Right renal pelvis (tissue), 4 donors: Measurements from ENCODE around the gene MAPKBP1. TPM values are rescaled to one million over a fixed set of nuclear protein-coding genes. Genes with fewer than 3 reads are reported as not detected.

Experiments used
- DNase-seq, 4 donors: peaks; one replicate each; pipeline ENCODE4 v3.0.0-alpha.2; 2013; ENCODE audit warnings: low read depth in 4 of 4, low spot score in 3 of 4, missing footprints in 1 of 4
- polyA plus RNA-seq, 4 donors: library from polyadenylated mRNA; unstranded; fragments of 120-200 nt; gene quantifications; one replicate each; pipeline ENCODE4 v1.2.1, GENCODE V29; 2013; ENCODE audit not compliant: insufficient read length in 4 of 4

Gene MAPKBP1
- polyA plus RNA-seq, 4 donors = 12.3 to 15.5 (median 13.3) TPM

DNA sequence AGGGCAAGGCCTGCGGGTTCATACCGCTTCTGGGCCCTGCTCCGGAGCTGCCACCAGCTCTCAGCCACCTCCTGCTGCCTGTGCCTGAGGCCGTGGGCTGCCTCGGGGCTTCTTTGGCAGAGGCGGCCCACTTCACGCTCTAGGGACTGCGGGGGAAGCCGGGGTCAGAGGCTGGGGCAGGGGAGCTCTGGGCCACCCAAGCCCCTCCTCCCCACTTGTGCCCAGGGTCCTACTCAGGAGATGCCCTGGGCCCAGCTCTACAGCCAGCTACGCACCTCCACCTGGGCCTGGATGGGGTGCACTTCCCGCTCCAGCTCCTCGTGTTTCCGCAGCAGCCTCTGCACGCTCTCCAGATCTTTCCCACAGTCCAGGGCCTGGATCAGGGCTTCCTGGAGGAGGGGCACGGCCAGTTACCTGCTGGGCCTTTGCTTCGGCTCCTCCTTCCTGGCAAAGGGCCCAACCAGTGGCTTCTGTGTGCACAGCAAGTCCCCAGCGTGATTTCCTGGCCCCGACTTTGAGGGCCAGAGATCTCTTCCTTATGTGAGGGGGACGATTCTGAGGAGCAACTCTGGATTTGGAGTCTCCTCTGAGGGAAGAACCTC lies 88.3 kb downstream of the MAPKBP1 start:
- DNase-seq = no peak

DNA sequence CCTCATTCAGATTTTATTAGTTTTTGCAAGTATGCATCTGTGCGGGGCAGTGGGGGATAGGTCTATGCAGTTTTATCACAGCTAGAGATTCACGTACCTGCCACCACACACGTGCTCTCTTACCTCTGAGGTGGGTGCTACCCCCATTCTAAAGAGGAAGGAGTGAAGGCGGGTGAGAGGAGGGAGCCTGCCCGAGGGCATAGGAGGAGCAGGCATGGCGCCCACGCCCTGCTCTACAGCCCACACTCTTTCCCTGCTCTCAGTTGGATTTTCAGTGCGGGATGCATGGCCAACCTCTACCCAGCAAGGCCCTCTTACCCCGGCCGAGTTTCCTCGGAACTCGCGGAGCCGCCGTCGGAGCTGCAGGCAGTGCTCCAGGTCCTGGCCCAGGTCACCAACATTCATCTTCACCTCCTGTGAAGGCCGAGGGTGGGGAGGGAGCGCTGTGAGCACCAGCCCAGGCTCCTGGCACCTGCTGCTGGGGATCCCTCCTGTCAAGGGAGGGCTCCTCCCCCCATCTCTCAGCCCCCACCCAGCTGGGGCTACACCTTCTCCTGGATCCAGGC lies 91.3 kb downstream of the MAPKBP1 start:
- no peak for DNase-seq

DNA sequence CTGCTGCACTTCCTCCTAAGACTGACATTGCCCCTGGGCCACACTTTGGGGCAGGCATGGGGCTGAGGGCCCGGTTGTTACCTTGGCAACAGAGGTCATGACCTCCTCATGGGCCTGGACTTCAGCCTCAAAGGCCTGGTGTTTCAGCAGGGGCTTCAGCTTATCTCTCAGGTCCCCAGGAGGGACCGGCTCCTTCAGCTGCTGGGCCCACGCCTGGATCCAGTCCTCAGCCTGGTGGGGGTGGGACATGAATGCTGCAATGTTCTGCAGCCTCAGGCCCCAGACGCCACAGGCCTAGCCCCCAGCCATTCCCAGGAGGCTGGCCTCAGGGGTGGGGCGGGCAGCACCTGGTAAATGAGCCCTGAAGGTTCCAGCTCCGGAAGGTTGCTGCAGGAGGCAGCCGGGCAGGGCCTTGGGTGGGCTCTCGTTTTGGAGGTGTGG lies 92.0 kb downstream of the MAPKBP1 start:
- DNase-seq = no peak

DNA sequence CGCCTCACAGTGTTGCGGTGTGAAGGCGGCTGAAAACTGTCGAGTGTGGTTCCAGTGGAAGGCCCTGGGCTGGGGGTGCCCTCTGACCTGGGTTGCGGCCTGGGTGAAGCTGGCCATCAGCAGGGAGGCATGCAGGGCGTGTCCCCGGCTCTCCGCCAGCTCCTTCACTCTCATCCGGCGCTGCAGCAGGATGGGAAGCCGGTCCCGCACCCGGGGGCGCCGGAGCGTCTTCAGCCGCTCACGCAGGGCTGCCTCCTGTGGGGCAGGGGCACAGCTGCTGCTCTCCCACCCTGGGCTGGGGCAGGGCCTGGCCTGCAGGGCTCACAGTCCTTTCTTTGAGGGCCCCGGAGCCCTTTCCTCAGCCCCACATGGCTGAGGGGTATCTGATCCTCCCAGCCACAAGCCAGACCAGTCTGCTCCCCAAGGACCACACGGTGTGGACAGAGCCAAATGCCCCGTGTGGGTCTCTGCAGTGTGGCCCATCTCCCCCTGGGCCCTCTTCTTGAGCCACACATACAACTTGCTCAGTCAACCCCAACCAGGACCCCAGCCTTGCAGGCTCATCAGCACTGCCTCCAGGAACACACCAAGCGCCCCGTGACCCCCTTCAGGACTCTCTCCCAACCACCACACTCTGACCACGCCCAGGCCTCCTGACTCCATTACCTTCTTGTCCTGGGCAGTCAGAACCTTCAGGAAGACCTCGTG lies 92.7 kb downstream of the MAPKBP1 start:
- no peak for DNase-seq

DNA sequence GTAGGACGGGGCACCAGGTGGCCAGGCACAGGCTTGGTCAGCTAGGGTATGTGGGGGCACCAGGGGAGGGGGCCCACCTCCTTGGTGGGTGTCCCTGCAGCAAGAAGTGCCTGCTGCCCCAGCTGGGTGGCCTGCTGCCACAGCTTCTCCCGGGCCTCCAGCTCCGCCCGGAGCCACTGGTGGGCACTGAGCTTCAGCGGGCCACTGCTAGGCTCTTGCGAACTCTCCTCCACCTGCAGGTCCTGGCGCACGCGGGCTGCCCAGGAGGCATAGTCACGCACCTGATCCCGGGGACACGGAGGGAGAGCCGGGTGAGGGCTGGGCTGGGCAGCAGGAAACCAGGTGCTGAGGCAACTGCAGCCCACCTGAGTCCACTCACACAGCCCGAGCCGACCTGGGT lies 94.0 kb downstream of the MAPKBP1 start:
- DNase-seq = no peak

DNA sequence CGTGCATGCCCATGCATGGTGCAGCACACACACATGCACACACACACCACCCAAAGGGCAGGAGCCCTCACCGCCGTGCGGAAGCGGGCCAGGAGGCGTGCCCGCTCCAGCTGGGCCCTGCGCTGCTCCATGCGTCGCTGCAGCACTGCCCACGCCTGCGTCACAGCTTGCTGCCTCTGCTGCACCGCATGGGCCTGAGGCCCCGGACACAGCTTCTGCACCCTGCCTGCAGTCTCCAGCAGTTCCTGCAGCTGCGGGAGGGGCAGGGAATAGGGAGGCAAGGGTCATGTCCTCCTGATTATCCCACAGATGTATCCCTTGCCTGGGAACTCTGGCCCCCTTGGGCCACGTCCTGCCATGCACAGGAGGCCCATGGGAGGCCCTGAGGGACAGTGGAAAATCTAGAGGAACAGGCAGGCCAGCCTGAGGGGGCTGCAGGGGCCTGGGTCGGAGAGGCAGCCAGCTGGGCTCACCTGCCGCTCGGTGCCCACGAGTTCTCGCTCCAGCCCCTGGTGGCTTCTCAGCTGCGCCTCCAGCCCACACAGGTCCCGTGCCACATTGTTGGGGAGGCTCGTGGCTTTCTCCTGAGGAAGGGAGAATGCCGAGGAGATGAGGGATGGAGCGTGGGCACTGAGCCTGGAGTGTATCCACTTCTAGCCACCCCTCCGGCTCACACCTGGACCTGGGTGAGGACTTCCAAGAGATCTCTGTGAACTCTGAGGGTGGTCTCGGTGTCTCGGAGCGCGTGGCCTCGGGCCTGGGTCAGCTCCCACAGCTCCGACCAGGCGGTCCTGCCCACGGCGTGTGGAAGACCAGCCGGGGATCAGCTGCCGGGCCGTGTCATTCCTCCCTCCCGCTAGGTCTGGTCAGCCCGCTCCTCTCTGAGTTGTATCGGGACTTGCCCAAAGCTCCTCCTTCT lies 95.7 kb downstream of the MAPKBP1 start:
- DNase-seq = no peak

DNA sequence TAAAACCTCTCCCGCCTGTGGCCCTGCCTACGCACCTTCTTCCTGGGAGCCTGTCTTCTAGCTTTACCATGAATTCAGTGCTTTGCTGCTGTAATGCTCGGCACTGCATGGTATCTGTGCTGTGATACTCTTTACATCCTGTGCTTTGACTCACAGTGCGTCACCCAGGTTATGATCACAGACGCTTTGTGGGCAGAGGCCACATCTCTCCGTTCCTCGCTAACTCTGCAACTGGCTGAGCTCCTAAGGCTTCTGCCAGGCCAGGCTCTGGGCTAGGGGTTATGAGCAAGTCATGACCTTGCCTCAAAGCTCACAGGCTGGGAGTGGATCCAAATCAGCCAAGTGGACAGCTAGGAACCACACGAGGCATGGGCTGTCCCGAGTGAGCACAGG lies 96.4 kb downstream of the MAPKBP1 start:
- DNase-seq = no peak

DNA sequence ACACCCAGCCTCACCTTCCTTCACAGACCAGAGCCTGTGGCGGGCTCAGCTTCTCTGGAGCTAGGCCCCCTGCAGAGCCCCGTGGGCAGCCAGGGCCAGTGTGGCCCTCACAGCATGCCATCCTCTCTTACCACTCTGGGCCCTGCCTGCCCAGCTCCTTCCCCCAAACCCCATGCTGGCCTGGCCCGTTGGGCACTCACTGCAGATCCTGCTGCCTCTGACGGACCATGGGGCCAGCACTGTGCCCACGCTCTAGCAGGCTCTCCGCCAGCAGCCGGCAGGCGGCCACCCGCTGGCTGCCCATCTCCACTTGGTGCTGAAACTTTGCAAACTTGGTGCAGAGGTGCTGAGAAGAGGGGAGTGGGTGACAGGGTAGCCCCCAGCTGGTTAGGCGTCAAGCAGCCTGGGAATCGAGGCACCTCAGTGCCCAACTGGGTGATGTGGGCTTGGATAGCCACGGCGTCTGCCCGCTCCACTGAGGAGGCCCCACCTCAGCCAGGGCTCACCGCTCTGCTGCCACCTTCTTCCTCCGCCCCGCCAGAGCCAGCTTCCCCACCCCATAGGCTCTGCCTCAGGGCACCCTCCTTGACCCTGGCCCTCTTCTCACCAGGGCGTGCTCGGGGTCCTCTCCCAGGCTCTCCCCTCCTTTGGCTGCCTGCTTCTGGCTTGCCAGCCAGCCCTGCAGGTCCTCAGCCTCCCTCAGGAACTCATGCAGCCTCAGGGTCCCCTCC lies 97.1 kb downstream of the MAPKBP1 start:
- no peak for DNase-seq

DNA sequence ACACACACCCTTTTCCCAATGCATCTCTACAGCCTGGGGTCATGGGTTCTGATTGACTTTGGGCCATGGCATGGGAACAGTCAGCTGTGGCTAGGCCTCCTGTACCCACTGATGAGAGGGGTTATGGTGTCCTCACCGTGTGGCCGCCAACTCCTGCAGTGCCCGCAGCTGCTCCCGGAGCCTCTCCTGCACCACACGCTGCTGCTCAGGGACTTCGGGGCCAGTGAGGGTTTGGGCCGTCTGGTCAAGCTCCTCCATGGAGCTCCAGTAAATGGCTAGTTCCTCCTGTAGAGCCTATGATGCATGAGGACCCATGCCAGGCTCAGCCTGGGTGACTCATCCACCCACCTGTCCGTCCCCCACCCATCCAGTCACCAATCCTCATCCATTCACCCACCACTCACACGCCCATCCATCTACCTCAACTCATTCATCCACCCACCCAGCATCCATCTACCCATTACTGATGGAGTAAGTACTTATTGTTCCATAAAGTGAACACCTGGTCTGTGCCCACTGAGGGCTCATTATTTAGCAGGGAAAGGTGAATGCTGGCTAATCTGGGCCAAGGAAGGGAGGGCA lies 98.0 kb downstream of the MAPKBP1 start:
- DNase-seq = no peak

DNA sequence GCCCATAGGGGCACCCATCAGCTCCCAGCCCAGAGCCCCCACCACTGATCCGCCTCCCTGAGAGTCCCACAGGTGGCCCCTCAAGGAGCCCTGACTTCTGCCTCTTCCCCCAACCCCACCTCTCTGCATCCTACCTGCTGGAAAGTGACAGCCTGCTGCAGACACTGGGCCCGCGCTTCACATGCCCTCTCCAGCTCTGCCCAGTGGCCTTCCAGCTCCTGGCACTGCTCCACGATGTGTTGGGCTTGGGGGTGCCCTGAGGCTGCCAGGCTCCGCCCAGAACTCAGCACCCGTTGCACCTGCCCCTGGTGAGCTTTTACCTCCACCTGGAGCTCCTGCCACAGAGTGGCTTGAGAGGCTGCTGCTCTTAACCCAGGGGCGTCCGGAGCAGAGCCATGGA lies 99.4 kb downstream of the MAPKBP1 start:
- no peak for DNase-seq

DNA sequence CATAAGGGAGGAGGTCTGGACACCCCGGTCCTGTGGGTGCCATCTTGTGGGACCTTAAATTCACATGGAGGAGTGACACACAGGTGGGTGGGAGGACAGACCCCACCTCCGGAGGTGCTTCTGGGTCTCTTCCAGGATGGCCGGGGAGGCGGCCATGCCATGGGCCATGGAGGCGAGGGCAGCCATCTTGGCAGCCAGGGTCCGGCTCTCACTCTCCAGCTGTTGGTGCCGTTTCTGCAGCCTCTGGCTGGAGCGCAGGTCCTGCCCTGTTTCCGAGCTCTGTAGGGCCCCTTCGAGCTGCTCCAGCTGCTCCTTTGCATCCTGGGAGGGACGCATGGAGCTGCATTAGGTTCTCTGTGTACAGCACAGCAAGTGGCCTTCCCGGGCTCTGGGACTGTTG lies 100.5 kb downstream of the MAPKBP1 start:
- no peak for DNase-seq

DNA sequence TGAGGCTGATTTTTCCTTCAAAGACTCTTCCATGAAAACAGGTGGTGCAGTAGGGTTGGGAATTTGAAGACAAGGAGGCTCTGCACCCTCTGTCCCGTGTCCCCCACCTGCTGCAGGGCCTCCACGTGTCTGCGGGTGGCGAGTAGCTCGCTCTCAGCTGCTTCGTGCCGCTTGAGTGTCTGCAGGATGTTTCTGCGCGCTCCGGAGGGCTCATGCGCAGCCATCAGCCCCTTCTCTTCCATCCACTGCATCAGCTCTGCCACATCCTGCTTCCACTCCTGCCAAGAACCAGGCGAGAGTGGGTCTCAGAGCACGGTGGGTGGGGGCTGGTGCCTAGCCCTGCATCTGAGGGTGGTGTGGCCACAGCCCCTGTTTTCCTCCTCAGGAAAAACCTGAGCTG lies 101.7 kb downstream of the MAPKBP1 start:
- no peak for DNase-seq

DNA sequence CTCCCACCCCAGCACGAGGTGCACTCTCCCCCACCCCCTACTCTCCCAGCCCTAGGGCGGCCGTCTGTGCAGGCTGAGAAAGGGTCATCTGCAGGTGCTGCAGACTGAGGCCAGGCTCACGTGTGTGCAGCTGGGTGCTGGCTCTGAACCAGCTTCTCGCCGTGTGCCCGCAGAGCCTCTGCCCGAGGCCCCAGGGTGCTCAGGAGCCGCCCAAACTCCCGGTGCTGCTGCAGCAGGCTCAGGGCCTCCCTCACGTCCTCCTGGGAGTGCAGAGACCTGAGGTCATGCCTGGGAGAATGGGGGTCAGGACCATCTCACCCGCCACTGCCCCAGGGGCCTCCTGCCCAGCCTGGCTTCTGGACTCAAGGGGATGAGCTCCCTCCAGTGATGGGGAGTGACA lies 102.4 kb downstream of the MAPKBP1 start:
- no peak for DNase-seq

Other genes with a start within 250 kb of the MAPKBP1 start
- 10 to 100 TPM; 26.5 to 35.2 (median 30.9) TPM for gene RPAP1, start 230.2 kb upstream of the MAPKBP1 start, polyA plus RNA-seq
- 100 to 1,000 TPM; 141 to 180 (median 154) TPM for gene TYRO3, start 215.3 kb upstream of the MAPKBP1 start, polyA plus RNA-seq
- 10 to 100 TPM; 31.7 to 35.2 (median 33.2) TPM for gene MGA, start 114.1 kb upstream of the MAPKBP1 start, polyA plus RNA-seq
- 10 to 100 TPM in 3 of 4 donors, 1 to 10 TPM in 1; 9.1 to 14.2 (median 11.5) TPM for gene JMJD7, start 53.6 kb downstream of the MAPKBP1 start, polyA plus RNA-seq
- gene PLA2G4B, start 64.4 kb downstream of the MAPKBP1 start, polyA plus RNA-seq = 1 to 10 TPM; 7.6 to 9.1 (median 8.2) TPM
- 1 to 10 TPM; 2.6 to 3.0 (median 2.7) TPM for gene SPTBN5, start 119.6 kb downstream of the MAPKBP1 start, polyA plus RNA-seq
- 10 to 100 TPM; 15.3 to 21.2 (median 17.4) TPM for gene EHD4, start 198.1 kb downstream of the MAPKBP1 start, polyA plus RNA-seq
- under 1 TPM in 2 of 4 donors, not detected in 2; 0.03 to 0.04 TPM for gene PLA2G4E, start 246.6 kb downstream of the MAPKBP1 start, polyA plus RNA-seq